HL-60 (cell line): Measurements from ENCODE around the gene EML6.

Experiments
- CTCF ChIP-seq: IDR thresholded peaks from one replicate; pipeline ENCODE4 v1.5.1; 2011; ENCODE audit warnings: low read length, control low read depth, inconsistent platforms; ENCODE audit not compliant: insufficient read depth
- POLR2AphosphoS5 ChIP-seq: IDR thresholded peaks from 2 replicates; pipeline ENCODE4 v1.6.1; 2012; ENCODE audit warnings: low read depth
- REST ChIP-seq: IDR thresholded peaks from 2 replicates; pipeline ENCODE4 v1.6.1; 2012; ENCODE audit warnings: low read depth; ENCODE audit not compliant: insufficient replicate concordance

DNA sequence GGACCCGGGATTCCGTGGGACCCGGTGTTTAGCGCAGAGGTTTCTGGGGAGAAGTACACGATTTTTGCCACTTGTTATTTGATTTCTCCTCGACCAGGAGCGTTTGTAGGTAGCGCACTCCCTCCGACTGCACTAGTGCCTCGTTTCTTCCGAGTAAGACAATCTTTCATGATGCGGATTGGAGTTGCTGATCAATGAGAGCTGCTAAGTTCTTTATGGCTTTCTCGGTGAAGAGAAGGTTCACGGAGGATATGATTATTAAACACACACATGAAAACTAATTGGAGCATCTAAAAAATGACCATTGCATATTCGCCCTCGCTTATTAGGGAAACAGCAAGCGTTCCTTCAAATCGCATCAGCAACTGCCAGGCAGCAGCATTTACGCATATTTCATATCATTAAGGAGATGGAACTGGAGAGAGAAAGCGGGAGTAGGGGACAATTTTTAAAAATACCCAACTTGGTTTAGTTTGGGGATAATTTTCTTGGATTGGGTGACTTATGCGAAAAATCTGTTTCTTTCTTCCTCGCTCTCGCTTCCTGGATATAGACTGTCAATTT, 616 bp downstream of the EML6 start:
- TF ChIP-seq REST (no peak), CTCF (no peak), POLR2AphosphoS5 (no peak)
